GM18499 (cell line): ENCODE data around the gene CGNL1.

Experiments
- ATAC-seq: cut with Tn5 transposase; IDR thresholded peaks from one replicate; pipeline ENCODE4 v1.9.1; 2021; ENCODE audit warnings: moderate number of reproducible peaks; ENCODE audit not compliant: insufficient read depth, unreplicated experiment

Gene CGNL1

DNA sequence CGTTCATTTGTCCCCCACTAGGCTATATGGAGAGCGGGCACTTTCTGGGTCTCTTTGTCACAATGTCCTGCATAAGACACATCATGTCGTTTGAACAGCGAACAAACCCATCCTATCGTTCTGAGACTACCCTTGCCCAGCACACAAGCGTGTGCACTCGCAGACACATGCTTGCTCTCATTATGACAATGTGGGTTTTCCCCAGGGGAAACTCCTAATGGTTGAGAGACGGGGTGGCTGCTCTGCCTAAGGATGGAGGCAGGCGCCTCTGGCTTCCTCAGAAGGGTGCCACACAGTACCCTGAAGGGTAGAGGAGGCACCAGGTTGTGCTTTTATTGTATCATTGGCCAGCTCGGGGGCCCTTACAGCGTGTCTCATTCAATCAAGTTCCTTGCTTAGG is 164.4 kb downstream of the CGNL1 start:
- ATAC-seq = no peak

DNA sequence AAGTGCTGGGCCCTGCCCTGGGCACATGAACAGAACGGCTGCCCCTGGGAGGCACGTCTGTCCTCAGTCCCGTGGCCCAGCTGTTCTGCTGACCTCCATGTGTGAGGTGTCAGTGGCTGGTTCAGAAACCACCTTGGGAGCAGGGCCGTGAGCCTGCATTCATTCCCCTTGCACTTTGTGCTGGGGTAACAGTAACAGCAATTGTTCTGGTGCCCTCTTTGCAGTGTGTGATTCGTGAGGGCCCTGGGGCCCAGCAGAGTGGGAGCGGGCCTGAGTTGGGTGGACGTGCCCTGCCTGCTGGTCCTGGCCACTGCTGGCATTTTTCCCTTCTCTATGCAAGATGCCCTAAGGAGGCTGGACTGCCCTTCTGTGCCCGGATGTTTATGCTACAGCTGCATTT is 165.0 kb downstream of the CGNL1 start:
- ATAC-seq = no peak

DNA sequence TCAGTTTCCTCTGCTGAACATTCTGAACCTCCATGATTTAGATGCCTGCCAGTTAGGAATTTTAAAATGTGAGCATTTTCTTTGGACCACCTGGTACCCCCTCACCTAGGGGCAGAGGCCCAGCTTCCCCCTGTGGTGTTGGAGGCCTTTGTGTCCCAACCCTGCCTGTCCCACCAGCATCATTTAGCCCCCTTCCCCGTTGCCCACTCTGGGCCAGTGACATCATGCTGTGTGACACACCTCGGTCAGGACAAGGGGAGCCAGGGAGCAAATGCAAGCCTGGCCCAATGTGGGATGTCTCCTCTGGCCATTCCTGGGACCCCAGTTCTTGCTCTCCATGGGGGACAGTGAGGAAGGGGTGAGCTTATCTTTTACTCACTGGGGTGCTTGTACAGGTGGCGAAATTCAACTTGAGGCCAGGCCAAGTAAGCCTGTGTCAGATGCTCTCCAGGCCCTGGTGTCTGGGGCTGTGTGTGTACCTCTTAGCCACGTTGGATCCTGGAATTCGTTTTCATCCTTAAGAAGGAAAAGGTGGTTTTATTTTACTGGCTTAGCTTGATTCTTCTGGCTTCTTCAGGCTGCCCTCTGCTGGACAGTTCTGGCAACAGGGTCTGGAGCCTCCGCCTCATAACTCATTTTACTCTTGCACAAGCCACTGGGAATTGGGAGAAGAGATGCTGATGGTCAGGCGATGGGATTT is 165.7 kb downstream of the CGNL1 start:
- ATAC-seq = no peak

DNA sequence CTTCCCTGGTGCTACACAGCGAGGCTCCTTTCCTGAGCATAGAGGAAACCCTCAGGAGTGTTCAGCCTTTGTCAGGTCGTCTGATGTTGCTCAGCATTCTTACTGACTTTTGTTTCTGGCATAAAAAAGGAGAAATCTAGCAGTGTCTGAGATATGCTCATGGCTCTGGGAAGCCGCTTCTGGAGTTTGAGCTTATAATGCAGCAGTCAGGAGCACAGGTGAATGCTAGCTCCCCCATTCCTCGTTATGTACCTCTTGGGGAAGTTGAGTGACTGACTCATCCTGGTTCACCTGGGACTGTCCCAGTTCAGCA is 166.2 kb downstream of the CGNL1 start:
- no peak for ATAC-seq

DNA sequence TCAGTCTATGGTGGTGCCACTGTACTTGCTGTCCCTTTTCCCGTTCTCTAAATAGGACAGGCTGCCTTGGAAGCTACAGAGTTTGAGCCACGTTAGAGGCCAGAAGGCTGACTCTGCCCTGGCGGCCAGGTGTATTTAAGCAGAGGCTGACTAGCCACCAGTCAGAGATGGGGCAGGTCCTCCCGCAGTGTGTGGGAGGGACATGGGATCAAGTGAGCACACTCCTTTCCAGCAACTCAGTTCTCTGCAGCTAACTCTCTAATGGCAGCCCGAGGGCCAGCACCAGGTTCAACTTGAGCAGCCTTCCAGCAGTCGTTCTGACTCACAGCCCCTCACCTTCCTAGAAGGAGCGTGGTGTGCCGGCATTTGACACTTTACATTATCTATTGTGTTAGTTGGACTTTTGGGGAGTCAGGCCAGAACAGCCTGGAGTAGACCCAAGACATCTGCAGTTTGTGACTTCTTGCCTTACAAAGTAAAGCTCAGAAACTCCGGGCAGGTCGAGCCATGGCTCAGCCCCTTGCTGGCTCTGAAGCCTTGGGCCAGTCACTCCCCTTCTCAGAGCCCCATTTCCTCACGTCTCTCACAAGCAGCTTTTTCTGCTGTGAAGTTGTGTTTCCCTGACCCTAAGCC is 168.7 kb downstream of the CGNL1 start:
- no peak for ATAC-seq

DNA sequence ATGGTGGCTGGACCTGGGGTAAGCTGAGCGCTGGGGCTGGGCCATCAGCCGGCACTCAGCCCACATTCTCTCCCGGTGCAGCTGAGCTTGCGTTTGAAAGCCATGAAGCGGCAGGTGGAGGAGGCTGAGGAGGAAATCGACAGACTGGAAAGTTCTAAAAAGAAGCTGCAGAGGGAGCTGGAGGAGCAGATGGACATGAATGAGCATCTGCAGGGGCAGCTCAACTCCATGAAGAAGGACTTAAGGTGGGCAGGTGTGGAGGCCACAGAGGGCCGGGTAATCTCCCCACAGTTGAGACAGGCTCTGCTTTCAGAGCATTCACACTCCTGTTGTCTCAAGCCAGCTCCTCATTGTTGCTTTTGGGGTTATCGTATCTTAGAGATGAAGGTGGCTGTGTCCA is 169.7 kb downstream of the CGNL1 start:
- no peak for ATAC-seq

DNA sequence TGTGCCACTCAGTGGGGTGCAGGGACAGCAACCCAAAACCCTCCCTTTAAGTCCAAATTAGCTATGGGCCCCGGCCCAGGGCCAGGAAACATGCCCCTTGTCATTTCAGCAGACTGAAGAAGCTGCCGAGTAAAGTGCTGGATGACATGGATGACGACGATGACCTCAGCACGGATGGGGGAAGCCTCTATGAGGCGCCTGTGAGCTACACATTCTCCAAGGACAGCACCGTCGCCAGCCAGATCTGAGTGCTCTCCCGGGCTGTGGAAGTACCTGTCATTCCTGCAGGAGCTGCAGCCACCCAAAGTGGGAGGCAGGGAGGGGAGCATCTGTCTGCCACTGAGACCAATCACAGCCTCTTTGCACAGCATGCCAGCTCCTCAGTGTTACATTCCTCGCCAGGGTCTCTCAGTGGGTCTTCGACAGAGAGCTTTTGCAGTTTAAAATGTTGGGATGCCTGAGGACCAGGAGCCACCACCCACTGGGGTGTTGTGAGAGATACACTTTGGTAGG is 171.0 kb downstream of the CGNL1 start:
- ATAC-seq = no peak

DNA sequence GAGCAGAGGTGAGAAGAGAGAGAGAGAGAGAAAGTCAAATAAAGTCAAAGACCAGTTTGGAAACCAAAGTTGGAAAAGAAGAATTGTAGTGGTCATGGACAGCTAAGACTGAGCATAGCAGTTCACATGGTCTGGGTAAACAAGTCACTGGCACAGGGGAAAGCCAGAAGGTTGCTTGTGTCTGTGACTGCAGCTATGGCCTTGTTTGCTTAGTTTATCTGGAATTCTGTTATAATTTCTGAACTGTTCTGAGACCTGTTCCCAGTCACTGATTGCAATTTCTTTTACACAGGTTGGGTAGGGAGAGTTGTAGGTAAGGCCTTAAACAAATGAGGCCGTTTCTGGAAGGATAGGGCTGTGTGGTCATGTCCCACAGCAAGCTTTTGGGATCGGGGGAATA is 172.0 kb downstream of the CGNL1 start:
- ATAC-seq = no peak

DNA sequence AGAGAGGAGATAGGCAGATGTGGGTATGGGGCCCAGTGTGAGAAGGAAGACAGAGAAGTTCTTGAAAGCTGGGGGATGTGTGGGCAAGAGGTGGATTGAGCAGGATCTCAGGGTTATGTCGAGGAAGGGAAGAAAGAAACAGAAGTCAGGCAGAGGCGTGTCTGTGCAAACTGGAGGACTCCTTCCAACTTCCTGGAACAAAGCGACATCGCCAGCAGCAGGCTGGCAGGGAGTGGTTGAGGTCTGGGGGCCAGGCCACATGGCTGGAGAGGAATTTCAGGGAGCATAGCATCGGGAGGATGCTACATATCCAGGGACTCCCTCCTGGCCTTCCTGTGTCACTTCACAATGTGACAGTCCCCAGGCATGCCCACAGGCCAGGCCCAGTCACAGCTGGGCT is 172.5 kb downstream of the CGNL1 start:
- no peak for ATAC-seq

DNA sequence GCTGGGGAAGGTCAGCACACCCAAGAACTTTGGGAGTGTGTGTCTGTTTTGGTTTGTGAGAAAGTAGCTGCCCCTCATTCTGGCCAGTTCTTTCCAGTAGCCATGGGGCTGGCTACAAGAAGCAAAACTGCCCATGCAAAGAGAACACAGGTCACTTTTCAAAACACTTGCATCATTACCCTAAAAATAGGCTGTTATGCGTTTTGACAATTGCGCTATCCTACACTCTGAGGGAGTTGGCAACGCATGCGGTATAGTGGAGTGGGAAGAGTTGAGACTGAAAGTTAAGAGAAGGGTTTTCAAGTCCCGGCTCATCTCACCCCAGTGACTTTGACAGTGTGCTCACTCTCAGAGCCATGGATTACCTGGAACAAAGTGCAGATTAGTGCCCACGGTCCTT is 173.6 kb downstream of the CGNL1 start:
- ATAC-seq = no peak

DNA sequence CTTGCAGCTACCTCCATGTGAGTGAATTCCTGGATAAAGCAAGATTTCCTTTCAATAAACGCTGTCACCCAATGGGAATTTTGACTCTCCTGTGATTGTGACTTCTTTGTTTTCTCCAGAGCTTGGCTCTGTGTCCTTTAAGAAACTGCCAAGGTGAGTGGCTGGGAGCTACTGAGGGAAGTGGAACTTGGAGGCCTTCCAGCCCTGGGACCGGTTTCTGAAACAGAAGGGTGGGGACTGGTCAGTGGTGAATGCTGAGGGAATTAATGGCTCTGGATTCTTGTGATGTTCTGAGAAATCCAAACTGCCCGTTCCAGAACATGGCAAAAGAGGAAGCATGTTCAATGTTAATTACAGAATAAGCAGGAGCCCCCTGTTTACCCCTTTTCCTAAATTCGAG is 174.3 kb downstream of the CGNL1 start:
- ATAC-seq = no peak

DNA sequence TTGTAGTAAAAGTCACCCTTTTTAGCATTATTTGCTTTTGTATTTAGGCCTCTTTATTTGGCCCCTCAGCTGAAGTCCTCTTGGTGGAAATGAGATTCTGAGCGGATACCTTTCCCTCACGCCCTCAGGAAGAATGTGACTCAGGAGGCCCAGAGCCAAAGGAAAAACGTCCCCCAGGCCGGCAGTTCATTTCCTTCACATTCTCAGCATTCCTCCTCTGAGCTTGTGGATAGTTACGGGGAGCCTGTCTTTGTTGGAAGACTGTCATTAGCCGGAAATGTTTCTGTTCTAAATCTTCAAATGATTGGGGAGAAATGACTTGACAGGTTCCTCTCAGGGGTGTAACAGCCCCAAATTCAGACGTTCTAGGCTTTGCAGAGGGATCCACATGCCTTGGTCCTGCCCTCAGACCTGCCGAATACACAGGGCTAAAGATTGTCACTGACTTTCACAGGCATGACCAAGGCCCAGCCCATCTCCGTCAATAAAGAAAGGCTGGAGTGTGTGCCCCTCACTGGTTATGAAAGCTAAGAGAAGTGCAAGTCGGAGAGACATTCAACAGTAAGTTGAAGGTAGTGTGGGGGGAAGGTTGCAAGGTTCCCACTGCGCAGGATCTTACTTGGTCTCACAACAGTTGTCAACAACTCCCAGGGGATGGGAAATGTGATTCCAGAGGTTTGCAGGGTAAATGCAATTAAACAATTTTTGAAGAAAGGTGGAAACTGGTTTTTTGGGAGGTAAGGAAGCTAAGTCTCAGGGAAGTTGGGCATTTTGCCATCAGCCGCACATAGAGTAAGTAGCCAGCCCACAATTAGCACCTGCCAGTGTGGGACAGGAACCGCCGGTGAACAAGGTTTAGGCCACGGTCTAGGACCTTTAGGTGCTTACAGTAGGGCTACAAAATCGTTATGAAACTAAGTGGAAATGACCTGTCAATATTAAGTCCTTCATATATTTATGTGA is 175.7 kb downstream of the CGNL1 start:
- no peak for ATAC-seq

DNA sequence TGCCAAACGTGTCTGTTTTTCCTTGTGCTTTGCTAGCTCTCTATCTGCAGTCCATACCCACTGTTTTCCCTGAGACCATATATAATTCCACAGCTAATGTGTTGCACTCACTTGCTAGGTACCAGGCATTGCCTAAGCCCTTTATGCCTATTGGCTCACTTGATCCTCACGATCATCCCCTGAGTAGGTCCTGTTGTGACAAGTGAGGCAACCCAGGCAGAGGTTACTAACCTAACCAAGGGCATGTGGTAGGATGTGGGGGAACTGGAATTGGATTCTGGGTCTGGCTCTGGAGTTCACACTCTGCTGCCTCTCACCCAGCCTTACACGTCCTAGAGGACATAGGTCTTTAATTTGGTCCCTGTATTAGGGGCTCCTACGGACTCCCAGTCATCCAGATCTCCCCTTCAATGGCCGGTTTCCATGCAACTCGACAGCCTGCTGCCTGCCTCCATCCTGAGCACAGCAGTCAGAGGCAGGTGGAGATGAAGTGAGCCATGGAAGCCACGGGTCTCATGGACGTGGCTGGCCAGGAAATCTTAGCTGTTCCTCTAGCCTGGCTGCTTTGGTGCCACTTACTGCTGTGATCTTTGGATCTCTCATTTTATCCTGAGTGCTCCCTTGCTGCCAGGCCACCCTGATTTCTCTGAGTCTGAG is 176.5 kb downstream of the CGNL1 start:
- ATAC-seq = no peak

DNA sequence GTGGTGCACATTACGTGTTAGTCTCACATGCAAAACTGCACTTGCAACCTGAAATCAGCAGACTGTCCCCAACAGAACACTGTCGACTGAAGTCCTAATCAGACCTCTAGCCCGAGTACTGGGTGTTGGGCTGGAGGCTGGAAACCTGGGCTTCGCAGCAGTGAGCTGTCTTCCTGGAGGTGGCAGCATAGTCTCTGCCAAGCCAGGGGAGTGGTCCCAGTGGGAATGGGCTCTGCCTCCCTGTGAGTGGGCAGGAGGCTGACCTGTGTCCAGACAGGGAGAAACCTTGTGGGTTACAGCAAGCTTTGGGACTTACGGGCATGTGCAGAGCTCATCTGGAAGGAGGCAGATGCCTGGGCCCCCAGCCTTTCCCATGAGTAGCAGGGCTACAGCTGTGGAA is 177.2 kb downstream of the CGNL1 start:
- no peak for ATAC-seq

DNA sequence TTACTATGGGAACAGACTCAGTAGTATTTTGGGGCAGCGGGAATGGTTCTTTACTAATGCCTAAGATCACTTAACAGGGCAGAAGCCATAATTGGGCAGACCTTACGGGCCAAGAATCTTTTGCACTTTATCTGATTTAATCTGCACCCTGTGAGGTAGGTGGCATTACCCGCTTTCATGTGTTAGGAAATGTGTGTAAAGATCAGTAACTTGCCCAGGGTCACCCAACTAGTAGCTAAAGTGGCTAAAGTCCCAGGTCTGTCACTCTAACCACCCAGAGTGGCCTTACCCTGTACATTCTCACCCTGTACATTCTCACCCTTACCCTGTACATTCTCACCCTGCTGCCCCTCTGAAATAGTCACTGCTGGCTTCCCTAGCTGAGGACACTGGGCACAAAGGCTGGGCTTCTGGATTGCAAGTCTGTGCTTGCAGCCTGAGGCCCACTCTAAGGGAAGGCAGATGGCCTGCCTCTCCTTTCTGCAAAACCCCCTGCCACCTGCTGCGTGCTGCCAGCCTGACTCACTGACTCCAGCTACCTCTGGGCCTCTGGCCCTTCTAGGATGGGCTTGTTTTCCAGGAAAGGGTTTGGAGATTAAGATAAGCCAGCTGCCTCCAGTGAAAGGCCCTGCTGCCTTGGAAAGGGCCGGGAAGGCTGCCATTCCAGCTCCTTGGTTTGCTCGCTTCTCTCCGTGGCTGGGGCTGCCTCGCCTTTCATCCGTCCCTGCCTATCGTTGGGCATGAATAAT is 177.9 kb downstream of the CGNL1 start:
- no peak for ATAC-seq

DNA sequence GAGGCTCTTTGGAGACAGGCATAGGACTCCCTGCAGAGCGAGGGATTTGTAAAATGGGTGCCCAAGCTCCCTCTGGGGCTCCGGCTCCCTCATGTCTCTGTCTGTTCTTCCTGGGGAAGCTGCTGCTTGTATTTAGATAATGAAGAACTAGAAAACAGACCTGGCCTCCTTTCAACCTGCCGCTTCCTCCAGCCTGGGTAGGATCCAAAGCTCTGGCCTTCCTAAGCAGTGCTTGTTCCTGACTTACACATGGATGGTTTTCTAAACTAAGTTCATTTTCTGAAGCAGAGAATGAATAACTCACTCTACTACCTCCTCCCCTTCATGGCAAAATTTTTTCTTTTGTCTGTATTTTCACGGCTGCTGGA is 178.5 kb downstream of the CGNL1 start:
- ATAC-seq = no peak

DNA sequence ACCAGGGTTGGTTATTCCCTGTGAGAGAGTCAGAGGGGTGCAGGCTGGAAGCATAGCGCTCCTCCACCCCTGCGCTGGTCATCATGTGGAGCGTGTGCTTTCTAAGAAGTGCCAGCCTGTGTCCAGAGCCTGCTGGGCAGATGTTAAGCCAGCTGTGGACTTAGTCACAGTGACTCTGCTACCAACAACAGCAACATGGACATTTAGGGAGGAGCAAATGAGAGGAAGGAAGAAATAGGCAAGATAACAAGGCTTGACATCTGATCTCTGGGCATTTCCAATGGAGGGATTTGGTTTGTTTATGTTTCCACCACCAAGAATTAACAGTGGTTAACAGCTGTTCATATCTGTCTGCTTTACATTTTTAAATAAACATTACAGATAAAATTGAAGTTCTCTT is 179.0 kb downstream of the CGNL1 start:
- no peak for ATAC-seq

DNA sequence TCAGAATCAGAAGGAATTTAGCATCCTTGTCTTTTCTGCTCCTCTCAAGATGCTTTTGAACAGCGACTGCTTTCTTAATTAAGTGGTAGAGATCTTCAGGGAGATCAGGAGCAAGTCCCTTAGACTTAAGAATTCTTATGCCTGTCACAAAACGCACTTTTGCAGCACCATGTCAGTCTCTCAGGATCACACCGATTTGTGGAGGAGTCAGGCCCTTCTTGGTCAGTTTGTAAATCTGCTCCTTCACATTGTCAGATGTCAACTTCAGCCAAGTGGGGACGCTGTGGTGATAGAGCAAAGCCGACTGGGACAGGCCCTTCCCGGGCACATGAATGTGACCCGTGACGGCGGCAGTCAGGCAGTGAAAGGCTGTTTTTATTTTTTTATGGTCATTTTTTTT is 179.7 kb downstream of the CGNL1 start:
- ATAC-seq = no peak

DNA sequence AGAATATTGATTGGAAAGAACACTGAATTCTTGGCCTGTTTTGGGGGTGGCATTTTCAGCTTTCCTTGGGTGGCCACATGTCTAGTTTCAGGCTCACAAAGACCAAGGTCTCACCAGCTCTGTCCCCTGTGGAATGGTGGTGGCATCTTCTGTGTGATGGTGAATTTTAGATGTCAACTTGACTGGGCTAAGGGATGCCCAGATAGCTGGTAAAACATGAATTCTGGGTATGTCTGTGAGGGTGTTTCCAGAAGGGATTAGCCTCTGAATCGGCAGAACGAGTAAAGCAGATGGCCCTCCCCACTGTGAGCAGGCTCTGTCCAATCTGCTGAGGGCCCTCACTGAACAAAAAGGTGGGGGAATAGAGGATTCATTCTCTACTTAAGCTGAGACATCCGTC is 181.0 kb downstream of the CGNL1 start:
- no peak for ATAC-seq

DNA sequence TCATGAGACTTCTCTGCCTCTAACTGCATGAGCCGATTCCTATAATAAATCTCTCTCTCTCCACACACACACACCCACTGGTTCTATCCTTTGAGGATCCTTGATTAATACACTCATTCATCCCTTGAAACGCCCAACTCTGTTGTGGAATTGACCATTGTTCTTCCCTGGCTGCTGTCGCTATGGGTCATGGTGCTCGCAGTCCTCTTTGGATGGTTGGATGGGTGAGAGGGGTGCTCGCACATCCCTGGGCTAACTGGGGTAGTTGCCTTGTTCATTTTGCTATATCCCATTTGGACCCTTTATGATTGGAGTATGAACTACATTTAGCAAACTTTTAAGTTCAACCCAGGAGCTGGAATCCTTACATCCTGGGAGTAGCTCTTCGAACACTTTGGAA is 181.5 kb downstream of the CGNL1 start:
- no peak for ATAC-seq
